ENCODE measurements around the gene KTN1.

KTN1 gene

GRCh38 chr14:55626131-55626530 is 46.1 kb downstream of the KTN1 start:
- Mint-ChIP-seq H3K36me3 (ENCODE audit: low read depth) (peaks cover 75% of the 10 kb centered on the region), H3K27ac (peak overlapping the region in 2 of 3 experiments; percentile 7 to 24), H3K4me1 (peaks cover 24% of the 10 kb centered on the region), H3K27me3 (ENCODE audit: low read depth) (no peaks in the 10 kb centered on the region), H3K9me3 (peaks cover 1% of the 10 kb centered on the region), H3K4me3 (no peak overlapping the region)
- TF ChIP-seq CTCF (IDR thresholded peaks at IDR 0.05; ENCODE audit: unreplicated experiment in 3 of 3), result no peak

DNA sequence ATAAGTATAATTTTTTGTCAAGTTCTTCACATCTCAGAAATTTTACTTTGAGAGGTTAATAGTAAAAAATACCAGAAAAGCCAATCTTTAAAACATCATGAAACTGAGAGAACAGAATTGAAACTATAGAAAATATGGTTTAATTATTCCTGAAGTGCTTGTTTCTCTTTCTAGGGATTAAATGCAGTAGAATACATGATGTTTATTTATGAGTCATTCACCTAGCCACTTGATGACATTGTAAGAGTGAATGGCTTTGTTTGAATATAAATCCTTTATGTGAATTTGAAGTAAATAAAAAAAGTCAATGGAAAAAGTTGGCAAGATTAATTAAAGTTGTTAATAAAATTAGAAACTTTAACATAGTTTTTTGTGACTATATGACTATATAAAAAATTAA is 48.4 kb downstream of the KTN1 start:
- Mint-ChIP-seq H3K9me3 (no peaks in the 10 kb centered on the region), H3K4me1 (peaks cover 23% of the 10 kb centered on the region), H3K27me3 (ENCODE audit: low read depth) (no peaks in the 10 kb centered on the region), H3K27ac (no peak overlapping the region), H3K4me3 (no peak overlapping the region), H3K36me3 (ENCODE audit: low read depth) (peaks cover 63% of the 10 kb centered on the region)
- TF ChIP-seq CTCF (IDR thresholded peaks at IDR 0.05; ENCODE audit: unreplicated experiment in 3 of 3), result no peak

DNA sequence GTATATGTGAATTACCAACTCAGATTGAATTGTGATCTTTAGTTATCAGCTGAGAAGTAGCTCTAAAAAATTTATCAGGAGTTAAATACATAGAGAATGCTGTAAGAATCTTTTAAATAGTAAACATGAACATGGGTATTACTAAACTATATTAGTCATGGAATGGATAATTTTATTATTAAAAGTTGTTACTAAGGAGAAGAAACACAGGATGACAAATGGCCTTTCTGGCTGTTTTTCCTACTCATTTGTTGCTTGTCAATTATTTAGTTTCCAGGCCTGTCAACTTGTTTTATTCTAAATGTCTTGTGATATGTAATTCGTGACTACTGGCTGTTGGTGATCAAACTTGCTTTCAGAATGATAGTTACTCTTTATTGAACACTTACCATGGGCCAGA is 58.7 kb downstream of the KTN1 start:
- no peaks in the 10 kb centered on the region for H3K27me3 Mint-ChIP-seq (ENCODE audit: low read depth)
- no peaks in the 10 kb centered on the region for H3K4me1 Mint-ChIP-seq
- no peak overlapping the region for H3K27ac Mint-ChIP-seq
- no peak overlapping the region for H3K4me3 Mint-ChIP-seq
- TF ChIP-seq CTCF (IDR thresholded peaks at IDR 0.05; ENCODE audit: unreplicated experiment in 3 of 3), result no peak
- H3K9me3 Mint-ChIP-seq, result no peaks in the 10 kb centered on the region
- peaks cover 58% of the 10 kb centered on the region for H3K36me3 Mint-ChIP-seq (ENCODE audit: low read depth)

GRCh38 chr14:55641290-55641689 is 61.3 kb downstream of the KTN1 start:
- no peaks in the 10 kb centered on the region for H3K9me3 Mint-ChIP-seq
- no peak overlapping the region for H3K27ac Mint-ChIP-seq
- H3K27me3 Mint-ChIP-seq (ENCODE audit: low read depth), result no peaks in the 10 kb centered on the region
- no peak overlapping the region for H3K4me3 Mint-ChIP-seq
- peaks cover 56% of the 10 kb centered on the region for H3K36me3 Mint-ChIP-seq (ENCODE audit: low read depth)
- H3K4me1 Mint-ChIP-seq, result no peaks in the 10 kb centered on the region
- TF ChIP-seq CTCF (IDR thresholded peaks at IDR 0.05; ENCODE audit: unreplicated experiment in 3 of 3), result no peak

DNA sequence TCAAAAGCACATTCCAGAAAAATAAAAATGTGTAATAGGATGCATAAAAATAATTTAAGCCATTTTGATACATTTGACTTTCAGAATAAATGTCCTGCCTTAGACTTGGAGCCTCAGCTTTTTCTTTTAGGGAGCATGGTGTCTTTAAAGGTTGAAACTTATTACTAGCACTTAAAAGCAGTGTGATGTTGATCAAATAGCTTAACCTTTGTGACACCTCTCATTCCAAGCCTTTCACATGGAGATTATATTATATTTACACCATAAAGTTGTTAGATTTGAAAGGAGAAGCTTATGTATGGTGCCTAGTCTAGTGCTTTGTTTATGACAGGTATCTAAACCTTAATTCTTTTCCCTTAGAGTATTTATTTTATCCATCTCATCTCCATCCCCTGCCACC is 61.9 kb downstream of the KTN1 start:
- Mint-ChIP-seq H3K4me1 (no peaks in the 10 kb centered on the region), H3K27me3 (ENCODE audit: low read depth) (no peaks in the 10 kb centered on the region), H3K27ac (no peak overlapping the region), H3K36me3 (ENCODE audit: low read depth) (peaks cover 49% of the 10 kb centered on the region), H3K9me3 (no peaks in the 10 kb centered on the region), H3K4me3 (no peak overlapping the region)
- TF ChIP-seq CTCF (IDR thresholded peaks at IDR 0.05; ENCODE audit: unreplicated experiment in 3 of 3), result no peak

DNA sequence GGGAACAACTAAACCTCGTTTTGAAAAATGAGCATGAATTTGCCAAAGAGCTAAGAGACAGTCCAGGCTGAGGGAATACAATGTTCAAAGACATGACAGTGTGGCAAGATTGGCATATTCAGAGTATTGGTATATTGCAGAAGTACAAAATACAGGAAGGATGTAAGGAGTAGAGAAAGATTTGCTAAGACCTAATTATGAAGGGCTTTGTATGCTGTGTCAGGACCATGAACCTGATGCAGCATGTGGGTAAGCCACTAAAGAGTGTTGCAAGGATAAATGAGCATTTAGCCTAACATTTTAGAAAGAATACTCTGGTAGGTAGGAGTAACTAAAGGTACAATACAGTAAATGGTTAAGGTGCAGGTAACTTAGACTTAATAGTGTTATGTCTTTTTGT is 65.1 kb downstream of the KTN1 start:
- H3K27me3 Mint-ChIP-seq (ENCODE audit: low read depth), result no peaks in the 10 kb centered on the region
- H3K27ac Mint-ChIP-seq, result no peak overlapping the region
- no peaks in the 10 kb centered on the region for H3K4me1 Mint-ChIP-seq
- H3K4me3 Mint-ChIP-seq, result no peak overlapping the region
- H3K36me3 Mint-ChIP-seq (ENCODE audit: low read depth), result peaks cover 50% of the 10 kb centered on the region
- no peak for TF ChIP-seq CTCF (IDR thresholded peaks at IDR 0.05; ENCODE audit: unreplicated experiment in 3 of 3)
- H3K9me3 Mint-ChIP-seq, result no peaks in the 10 kb centered on the region

All from nephron (organoid).